ENCODE measurements around the gene GRIP2. TPM values are rescaled to one million over a fixed set of nuclear protein-coding genes. Genes with fewer than 3 reads are reported as not detected.
A peak's percentile ranks its signal among the peaks of the same experiment; 100 is the strongest.

Gene GRIP2
- total RNA-seq, 3 donors from 2014 or later: 0.70 to 2.2 (median 1.6) TPM

DNA sequence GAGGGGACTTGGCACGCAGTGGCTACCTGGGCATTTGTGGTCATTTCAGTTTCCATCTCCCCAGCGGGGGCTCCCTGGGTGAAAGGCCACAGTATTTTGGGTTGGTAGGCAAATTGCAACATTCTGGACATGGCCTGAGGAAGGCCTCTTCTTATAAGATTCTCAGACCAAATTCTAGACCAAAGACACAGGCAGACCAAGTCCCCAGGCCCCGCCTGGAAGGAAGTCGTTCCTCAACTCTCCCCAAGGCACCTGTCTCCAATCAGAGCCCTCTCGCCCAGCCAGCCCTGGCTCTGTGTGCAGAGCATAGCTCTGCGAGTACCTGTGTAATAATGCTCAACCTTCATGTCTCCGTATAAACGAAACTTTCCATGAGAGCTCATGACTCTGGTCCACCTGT lies 53.1 kb downstream of the GRIP2 start:
- ATAC-seq: no peak
- TF ChIP-seq, protein P1, sequence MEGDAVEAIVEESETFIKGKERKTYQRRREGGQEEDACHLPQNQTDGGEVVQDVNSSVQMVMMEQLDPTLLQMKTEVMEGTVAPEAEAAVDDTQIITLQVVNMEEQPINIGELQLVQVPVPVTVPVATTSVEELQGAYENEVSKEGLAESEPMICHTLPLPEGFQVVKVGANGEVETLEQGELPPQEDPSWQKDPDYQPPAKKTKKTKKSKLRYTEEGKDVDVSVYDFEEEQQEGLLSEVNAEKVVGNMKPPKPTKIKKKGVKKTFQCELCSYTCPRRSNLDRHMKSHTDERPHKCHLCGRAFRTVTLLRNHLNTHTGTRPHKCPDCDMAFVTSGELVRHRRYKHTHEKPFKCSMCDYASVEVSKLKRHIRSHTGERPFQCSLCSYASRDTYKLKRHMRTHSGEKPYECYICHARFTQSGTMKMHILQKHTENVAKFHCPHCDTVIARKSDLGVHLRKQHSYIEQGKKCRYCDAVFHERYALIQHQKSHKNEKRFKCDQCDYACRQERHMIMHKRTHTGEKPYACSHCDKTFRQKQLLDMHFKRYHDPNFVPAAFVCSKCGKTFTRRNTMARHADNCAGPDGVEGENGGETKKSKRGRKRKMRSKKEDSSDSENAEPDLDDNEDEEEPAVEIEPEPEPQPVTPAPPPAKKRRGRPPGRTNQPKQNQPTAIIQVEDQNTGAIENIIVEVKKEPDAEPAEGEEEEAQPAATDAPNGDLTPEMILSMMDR (IDR thresholded peaks at IDR 0.05): no peak
- H3K4me3 ChIP-seq: no peak overlapping the region
- intact Hi-C loops (cut with DNase I, micrococcal nuclease): no loop called here
- peak in 1 of 3 donors; percentile 5 for DNase-seq
- no peaks in the 10 kb centered on the region for H3K4me1 ChIP-seq (ENCODE audit: low read depth)
- no peaks in the 10 kb centered on the region for H3K36me3 ChIP-seq (ENCODE audit: low read depth)
- H3K9me3 ChIP-seq: no peaks in the 10 kb centered on the region

DNA sequence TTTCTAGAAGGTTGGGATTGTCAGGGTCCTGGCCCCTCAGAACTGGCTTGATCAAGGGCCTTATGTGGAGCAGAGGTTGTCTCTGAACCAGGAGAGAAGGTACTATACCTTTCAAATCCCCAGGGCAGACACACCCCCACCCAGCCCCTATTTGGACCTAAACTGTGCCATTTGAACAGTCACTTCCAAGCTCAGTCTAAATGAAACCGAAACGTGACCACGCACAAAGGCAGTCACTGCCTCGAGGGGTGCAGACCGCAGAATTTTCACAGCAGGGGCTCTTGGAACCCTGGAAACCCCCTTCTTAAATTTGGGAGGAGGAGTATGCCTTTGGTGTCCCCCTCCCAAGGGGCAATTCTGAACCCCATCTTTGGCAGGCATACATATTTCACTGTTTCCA lies 53.7 kb downstream of the GRIP2 start:
- no peak for ATAC-seq
- intact Hi-C loops (cut with DNase I, micrococcal nuclease): no loop called here
- H3K9me3 ChIP-seq: no peaks in the 10 kb centered on the region
- no peak overlapping the region for H3K4me3 ChIP-seq
- H3K36me3 ChIP-seq (ENCODE audit: low read depth): no peaks in the 10 kb centered on the region
- TF ChIP-seq, protein P1 (IDR thresholded peaks at IDR 0.05): no peak
- no peaks in the 10 kb centered on the region for H3K4me1 ChIP-seq (ENCODE audit: low read depth)
- peak in 1 of 3 donors; percentile 9 for DNase-seq

DNA sequence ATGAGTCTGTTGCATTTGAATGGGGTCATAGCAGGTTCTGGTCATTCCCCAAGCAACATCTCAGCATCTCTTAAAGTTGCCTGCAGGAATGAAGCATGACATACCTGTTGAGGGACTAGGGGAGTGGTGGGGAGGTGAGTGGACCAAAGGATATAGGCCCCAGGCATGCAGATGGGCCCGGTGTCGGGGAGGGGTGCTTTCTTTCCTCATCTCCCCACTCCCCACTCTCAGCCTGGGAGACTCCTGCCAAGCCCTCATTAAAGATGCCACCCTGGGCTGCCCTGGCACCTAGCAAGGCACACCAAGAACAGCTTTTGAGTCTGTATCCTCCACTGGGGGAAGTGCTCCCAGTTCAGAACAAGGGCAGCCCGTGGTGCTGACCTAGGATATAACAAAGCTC lies 54.2 kb downstream of the GRIP2 start:
- no peak overlapping the region for H3K4me3 ChIP-seq
- no peaks in the 10 kb centered on the region for H3K36me3 ChIP-seq (ENCODE audit: low read depth)
- ATAC-seq: no peak
- no peaks in the 10 kb centered on the region for H3K4me1 ChIP-seq (ENCODE audit: low read depth)
- TF ChIP-seq, protein P1 (IDR thresholded peaks at IDR 0.05): no peak
- no peaks in the 10 kb centered on the region for H3K9me3 ChIP-seq
- DNase-seq: peak in 1 of 3 donors; percentile 13
- intact Hi-C loops (cut with DNase I, micrococcal nuclease): no loop called here

DNA sequence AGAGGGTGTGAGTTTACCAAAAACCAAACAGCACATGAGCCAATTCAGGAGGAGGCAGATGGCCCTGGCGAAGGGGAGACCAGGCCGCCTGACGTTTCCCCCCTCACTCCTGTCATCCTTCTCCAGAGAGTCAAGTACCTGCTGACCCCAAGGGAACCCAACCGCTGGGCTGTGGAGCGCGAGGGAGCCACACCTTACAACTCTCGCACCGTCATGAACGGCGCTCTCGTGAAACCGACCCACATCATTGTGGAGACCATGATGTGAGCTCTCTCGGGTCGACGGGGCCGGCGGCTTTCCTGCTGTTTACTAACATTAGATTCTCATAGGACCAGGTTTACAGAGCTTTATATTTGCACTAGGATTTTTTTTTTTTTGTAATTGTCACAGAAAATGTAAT lies 55.4 kb downstream of the GRIP2 start:
- peak in 1 of 3 donors; percentile 4 for DNase-seq
- TF ChIP-seq, protein P1 (IDR thresholded peaks at IDR 0.05): no peak
- no peaks in the 10 kb centered on the region for H3K36me3 ChIP-seq (ENCODE audit: low read depth)

DNA sequence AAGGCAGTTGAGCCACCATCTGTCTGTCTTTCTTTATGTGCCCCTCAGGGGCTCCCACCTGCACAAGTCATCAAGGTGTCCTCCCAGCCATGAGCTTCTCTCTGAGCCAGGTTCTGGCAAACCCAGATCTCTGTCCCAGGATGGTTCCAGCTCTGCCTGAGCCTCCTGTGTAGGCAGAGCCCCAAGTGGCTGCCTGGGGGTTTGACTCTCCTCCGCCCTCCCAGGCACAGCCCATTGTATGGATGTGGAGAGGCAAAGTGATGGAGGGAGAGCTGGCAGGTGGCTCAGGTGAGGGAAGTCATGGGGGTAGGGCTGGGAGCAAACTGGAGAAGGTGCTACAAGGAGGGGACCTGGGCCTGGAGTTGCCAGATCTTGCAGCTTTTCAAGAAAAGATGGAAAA lies 56.9 kb downstream of the GRIP2 start:
- H3K4me1 ChIP-seq (ENCODE audit: low read depth): no peaks in the 10 kb centered on the region
- H3K4me3 ChIP-seq: no peak overlapping the region
- no peak for ATAC-seq
- TF ChIP-seq, protein P1 (IDR thresholded peaks at IDR 0.05): no peak
- H3K36me3 ChIP-seq (ENCODE audit: low read depth): no peaks in the 10 kb centered on the region
- H3K9me3 ChIP-seq: no peaks in the 10 kb centered on the region
- DNase-seq: no peak
- intact Hi-C loops (cut with DNase I, micrococcal nuclease): no loop called here

More for the DNA sequence above, 55.4 kb downstream of the GRIP2 start:
- intact Hi-C loops (cut with DNase I, micrococcal nuclease): no loop called here
- H3K9me3 ChIP-seq: no peaks in the 10 kb centered on the region
- no peaks in the 10 kb centered on the region for H3K4me1 ChIP-seq (ENCODE audit: low read depth)
- no peak overlapping the region for H3K4me3 ChIP-seq
- no peak for ATAC-seq

DNA sequence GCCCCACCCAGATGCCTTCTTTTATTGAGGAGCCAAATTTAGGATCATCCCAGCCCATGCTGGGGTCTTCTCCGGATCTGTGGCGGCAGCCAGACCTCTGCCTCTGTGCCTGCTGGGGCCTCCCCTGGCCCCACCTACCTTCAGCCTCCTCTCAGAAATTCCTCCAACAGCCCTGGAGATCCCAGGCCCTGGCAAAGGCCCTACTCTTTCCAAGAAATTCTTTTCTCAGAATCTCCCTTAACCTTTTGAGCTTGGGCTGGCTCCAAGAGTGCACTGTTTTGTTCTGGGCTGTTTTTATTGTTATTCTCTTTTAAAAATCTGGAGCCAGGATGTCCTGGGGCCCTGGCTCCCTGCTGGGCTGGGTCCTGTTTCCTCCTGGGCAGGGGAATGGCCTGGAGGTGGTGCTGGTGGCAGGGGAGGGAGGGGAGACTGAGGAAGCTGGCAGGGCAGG lies 57.8 kb downstream of the GRIP2 start:
- H3K9me3 ChIP-seq: no peaks in the 10 kb centered on the region
- no peak for ATAC-seq
- no peak for DNase-seq
- no peak overlapping the region for H3K4me3 ChIP-seq
- TF ChIP-seq, protein P1 (IDR thresholded peaks at IDR 0.05): no peak
- no peaks in the 10 kb centered on the region for H3K36me3 ChIP-seq (ENCODE audit: low read depth)
- no peaks in the 10 kb centered on the region for H3K4me1 ChIP-seq (ENCODE audit: low read depth)
- intact Hi-C loops (cut with DNase I, micrococcal nuclease): no loop called here

All from mucosa of descending colon (tissue), 3 donors.